Nephron progenitor cell (in vitro differentiated cells): Measurements from ENCODE around the gene RBMS3.

Experiments
- DNase-seq: peaks from one replicate; pipeline ENCODE4 v3.0.0; 2021
- H3K27ac Mint-ChIP-seq: 2 replicates; pipeline ENCODE4 v1.8.0; 2021; ENCODE audit warnings: mild to moderate bottlenecking, moderate library complexity, mixed read lengths
- H3K27me3 Mint-ChIP-seq: 2 replicates; pipeline ENCODE4 v1.8.0; 2021; ENCODE audit warnings: mild to moderate bottlenecking, low read depth, mixed read lengths; ENCODE audit not compliant: poor library complexity
- H3K36me3 Mint-ChIP-seq: 2 replicates; pipeline ENCODE4 v1.8.0; 2021; ENCODE audit warnings: low read depth, mixed read lengths
- H3K4me1 Mint-ChIP-seq: 2 replicates; pipeline ENCODE4 v1.8.0; 2021; ENCODE audit warnings: mixed read lengths
- H3K4me3 Mint-ChIP-seq: 2 replicates; pipeline ENCODE4 v1.8.0; 2021; ENCODE audit warnings: mild to moderate bottlenecking, moderate library complexity, mixed read lengths
- H3K9me3 Mint-ChIP-seq: 2 replicates; pipeline ENCODE4 v1.8.0; 2021; ENCODE audit warnings: mild to moderate bottlenecking, moderate library complexity, mixed read lengths
- CTCF ChIP-seq: fragments of 200-600 bp; sonication (generic); IDR thresholded peaks from 2 replicates; pipeline ENCODE4 v1.5.0; 2021; ENCODE audit warnings: antibody characterized with exemption

The RBMS3 gene

GRCh38 chr3:29241855-29242254, 39.0 kb upstream of the RBMS3 start:
- Mint-ChIP-seq H3K36me3 (peaks cover 5% of the 10 kb centered on the region), H3K27me3 (peaks cover 3% of the 10 kb centered on the region)
- no peak for DNase-seq

GRCh38 chr3:29242296-29242695, 38.6 kb upstream of the RBMS3 start:
- TF ChIP-seq CTCF = no peak
- H3K27me3 Mint-ChIP-seq = peaks cover 3% of the 10 kb centered on the region
- no peak overlapping the region for H3K4me3 Mint-ChIP-seq
- DNase-seq = no peak
- H3K9me3 Mint-ChIP-seq = peaks cover 14% of the 10 kb centered on the region
- H3K27ac Mint-ChIP-seq = no peak overlapping the region
- peaks cover 8% of the 10 kb centered on the region for H3K4me1 Mint-ChIP-seq
- H3K36me3 Mint-ChIP-seq = peaks cover 5% of the 10 kb centered on the region

More at GRCh38 chr3:29241855-29242254, 39.0 kb upstream of the RBMS3 start:
- Mint-ChIP-seq H3K27ac (no peak overlapping the region), H3K9me3 (peaks cover 14% of the 10 kb centered on the region), H3K4me1 (peaks cover 8% of the 10 kb centered on the region), H3K4me3 (no peak overlapping the region)
- no peak for TF ChIP-seq CTCF

- Mint-ChIP-seq H3K36me3 (peaks cover 5% of the 10 kb centered on the region), H3K27me3 (peaks cover 9% of the 10 kb centered on the region), H3K4me1 (peaks cover under 1% of the 10 kb centered on the region), H3K27ac (no peak overlapping the region), H3K9me3 (peaks cover 13% of the 10 kb centered on the region), H3K4me3 (no peak overlapping the region)
- no peak for TF ChIP-seq CTCF
- DNase-seq = no peak
Measured at GRCh38 chr3:29245441-29245840, 35.4 kb upstream of the RBMS3 start.

- TF ChIP-seq CTCF = no peak
- peak overlapping the region; percentile 41 for H3K27ac Mint-ChIP-seq
- DNase-seq = no peak
- no peaks in the 10 kb centered on the region for H3K36me3 Mint-ChIP-seq
- peaks cover 9% of the 10 kb centered on the region for H3K27me3 Mint-ChIP-seq
- no peak overlapping the region for H3K4me3 Mint-ChIP-seq
- H3K9me3 Mint-ChIP-seq = no peaks in the 10 kb centered on the region
- H3K4me1 Mint-ChIP-seq = no peaks in the 10 kb centered on the region
Measured at GRCh38 chr3:29247088-29247745, 33.7 kb upstream of the RBMS3 start.

GRCh38 chr3:29249829-29250345, 31.0 kb upstream of the RBMS3 start:
- no peak for TF ChIP-seq CTCF
- DNase-seq = no peak
- Mint-ChIP-seq H3K27me3 (peaks cover 6% of the 10 kb centered on the region), H3K4me3 (no peak overlapping the region), H3K36me3 (no peaks in the 10 kb centered on the region), H3K4me1 (no peaks in the 10 kb centered on the region), H3K9me3 (no peaks in the 10 kb centered on the region), H3K27ac (no peak overlapping the region)
